GM12878 (cell line): ENCODE results near the gene PHF21B. TPM values are rescaled to one million over a fixed set of nuclear protein-coding genes. Genes with fewer than 3 reads are reported as not detected.
A peak's percentile ranks its signal among the peaks of the same experiment; 100 is the strongest.

Experiments
- ATAC-seq: fragments of 200-7000 bp; cut with Tn5 transposase; 3 replicates; pipeline ENCODE4 v1.9.1; 2020; ENCODE audit warnings: mild to moderate bottlenecking, moderate library complexity
- BruUV-seq: library from RNA; stranded (reverse); fragments of 400-500 nt; replicated peaks from 2 replicates; lab custom pipeline; 2021; lab: Mats Ljungman, UMichigan
- CTCF ChIA-PET: fragments of 300-600 bp; sonication (Branson Sonifier 250); formaldehyde crosslinking; extraction: SDS; loops from one replicate; lab custom pipeline; 2021; ENCODE audit warnings: inconsistent platforms; lab: Yijun Ruan, JAX
- POLR2A ChIA-PET: fragments of 350-600 bp; formaldehyde crosslinking; extraction: SDS; loops from one replicate; lab custom pipeline; 2021; ENCODE audit warnings: inconsistent platforms; lab: Charles Lee
- RAD21 ChIA-PET: fragments of 300-600 bp; sonication (Branson Sonifier 250); formaldehyde crosslinking; loops from one replicate; lab custom pipeline; 2023; ENCODE audit warnings: antibody characterized with exemption; ENCODE audit not compliant: unreplicated experiment; lab: Charles Lee
- SMC1A ChIA-PET: fragments of 300-600 bp; sonication (Branson Sonifier 250); formaldehyde crosslinking; loops from one replicate; lab custom pipeline; 2023; ENCODE audit not compliant: unreplicated experiment, uncharacterized antibody; lab: Charles Lee
- DNase-seq: peaks from one replicate; pipeline ENCODE4 v3.0.0-alpha.2; 2011; ENCODE audit warnings: low read depth, low spot score
- FAIRE-seq: peaks from 3 replicates; lab custom pipeline; 2011; peaks lifted over from hg19 to GRCh38; lab: Jason Lieb, UNC
- H2AFZ ChIP-seq: 2 replicates; pipeline ENCODE4 v1.6.0; 2011; ENCODE audit warnings: low read depth, low read length, control low read depth; ENCODE audit not compliant: control insufficient read depth
- H3K27ac ChIP-seq: 2 replicates; pipeline ENCODE4 v1.5.1; 2011; ENCODE audit warnings: control low read depth; ENCODE audit not compliant: control insufficient read depth, insufficient read depth
- H3K27me3 ChIP-seq, 2 experiments: replicated peaks in 1 of 2; 2 replicates each; pipeline versions ENCODE4 v1.6.0 to v1.6.1; 2011; ENCODE audit warnings: low read length in 1 of 2; ENCODE audit not compliant: control insufficient read depth in 2 of 2, insufficient read depth in 2 of 2
- H3K36me3 ChIP-seq, 2 experiments: 2 replicates each; pipeline ENCODE4 v1.5.1; 2011; ENCODE audit warnings: low read length in 1 of 2; ENCODE audit not compliant: control insufficient read depth in 2 of 2, insufficient read depth in 2 of 2
- H3K4me1 ChIP-seq: 2 replicates; pipeline ENCODE4 v1.6.1; 2011; ENCODE audit warnings: mild to moderate bottlenecking, low read length, moderate library complexity, mixed read lengths; ENCODE audit not compliant: control insufficient read depth, insufficient read depth
- H3K4me2 ChIP-seq: 2 replicates; pipeline ENCODE4 v1.6.0; 2011; ENCODE audit warnings: control low read depth; ENCODE audit not compliant: control insufficient read depth, insufficient read depth
- H3K4me3 ChIP-seq: fragments of 200-600 bp; sonication (generic); 2 replicates; pipeline ENCODE4 v1.5.1; 2016
- H3K79me2 ChIP-seq: 2 replicates; pipeline ENCODE4 v1.6.0; 2011; ENCODE audit warnings: low read length; ENCODE audit not compliant: control insufficient read depth, insufficient read depth
- H3K9ac ChIP-seq: 2 replicates; pipeline ENCODE4 v1.8.0; 2011; ENCODE audit warnings: low read length, control low read depth, mixed read lengths; ENCODE audit not compliant: control insufficient read depth, insufficient read depth
- H3K9me3 ChIP-seq: replicated peaks from 3 replicates; pipeline ENCODE4 v1.5.1; 2011; ENCODE audit warnings: mild to moderate bottlenecking, low read length; ENCODE audit not compliant: control insufficient read depth, insufficient read depth
- H4K20me1 ChIP-seq: 2 replicates; pipeline ENCODE4 v1.6.0; 2011; ENCODE audit not compliant: control insufficient read depth, insufficient read depth
- ATF7 ChIP-seq: fragments of 450-650 bp; IDR thresholded peaks from 2 replicates; pipeline ENCODE4 v1.6.1; 2016; ENCODE audit warnings: low read depth, mild to moderate bottlenecking
- CHD4 ChIP-seq: fragments of 200-600 bp; sonication (generic); IDR thresholded peaks from 2 replicates; pipeline ENCODE4 v1.6.1; 2016; ENCODE audit warnings: mild to moderate bottlenecking
- E2F4 ChIP-seq: IDR thresholded peaks from 2 replicates; pipeline ENCODE4 v1.6.1; 2012; ENCODE audit warnings: low read depth, low read length, improper control_type of control experiment
- IKZF1 ChIP-seq: fragments of 450-650 bp; conservative IDR thresholded peaks from 2 replicates; pipeline ENCODE4 v1.6.1; 2017; ENCODE audit warnings: antibody characterized with exemption, mild to moderate bottlenecking
- MEF2A ChIP-seq: IDR thresholded peaks from 2 replicates; pipeline ENCODE4 v1.6.1; 2011; ENCODE audit warnings: low read depth, mild to moderate bottlenecking, low read length, moderate library complexity; ENCODE audit not compliant: insufficient read depth
- PAX5 ChIP-seq: IDR thresholded peaks from 2 replicates; pipeline ENCODE4 v1.6.1; 2011; ENCODE audit warnings: low read depth, low read length, borderline replicate concordance
- POLR2A ChIP-seq: IDR thresholded peaks from 2 replicates; pipeline ENCODE4 v1.6.1; 2011; ENCODE audit warnings: low read depth, mild to moderate bottlenecking, low read length
- RUNX3 ChIP-seq: IDR thresholded peaks from 2 replicates; pipeline ENCODE4 v1.6.1; 2012; ENCODE audit warnings: low read length, inconsistent platforms
- SUZ12 ChIP-seq: fragments of 200-600 bp; sonication (generic); IDR thresholded peaks from one replicate; pipeline ENCODE4 v1.6.1; 2018; ENCODE audit warnings: antibody characterized with exemption, mild to moderate bottlenecking; ENCODE audit not compliant: unreplicated experiment
- WGBS: methylation state at CpG from one replicate; pipeline ENCODE4 v1.1.6; 2016; ENCODE audit warnings: low lambda C conversion rate; ENCODE audit not compliant: insufficient replicate concordance, insufficient coverage; ENCODE audit errors: missing lambda C conversion rate; 5-methylcytosine and 5-hydroxymethylcytosine counted together
- in situ Hi-C: fragments of 300-500 bp; cut with MboI; formaldehyde crosslinking; loops from 9 replicates; pipeline ENCODE4 v1.14.3; 2018; ENCODE audit warnings: mixed read lengths
- intact Hi-C: fragments of 100-400 bp; cut with micrococcal nuclease; formaldehyde crosslinking; loops from one replicate; pipeline ENCODE4 v1.14.2; 2022; ENCODE audit not compliant: unreplicated experiment
- polyA plus RNA-seq, 11 experiments: library from polyadenylated mRNA; depleted of rRNA in 4 of 11; unstranded in 6 of 11; stranded (reverse) in 5 of 11; fragments of >200 nt; fragmentation: Nextera tagmentation in 4 of 11; fragmentation: Illumina TruSeq in 1 of 11; extraction: Ambion mirVana in 4 of 11; extraction: Trizol in 1 of 11; gene quantifications; 1 replicate in 1 of 11; 2 replicates in 10 of 11; pipeline versions ENCODE4 v1.2.1 to v1.2.3, GENCODE V29; 2011 to 2016; ENCODE audit warnings: inconsistent platforms in 2 of 11, missing spikeins in 2 of 11, low read depth in 1 of 11
- total RNA-seq, 4 experiments: library from RNA; depleted of rRNA in 3 of 4; stranded (reverse); fragments of >200 nt in 3 of 4; fragmentation: Illumina TruSeq in 1 of 4; extraction: Trizol in 1 of 4; gene quantifications; 2 replicates each; pipeline versions ENCODE4 v1.2.1 to v1.2.3, GENCODE V29; 2013 to 2021
- TF ChIP-seq, protein P1 (sequence below): IDR thresholded peaks from 2 replicates; pipeline ENCODE4 v1.6.1; 2012; ENCODE audit warnings: improper control_type of control experiment, low read depth, low read length; ENCODE audit not compliant: insufficient replicate concordance

Gene PHF21B
- total and polyA plus RNA-seq, 10 of the 15 experiments (the other 5 are each of a cell fraction or from before 2014, with no cell fraction given), result 0.03 to 0.35 TPM; not detected in 8

DNA sequence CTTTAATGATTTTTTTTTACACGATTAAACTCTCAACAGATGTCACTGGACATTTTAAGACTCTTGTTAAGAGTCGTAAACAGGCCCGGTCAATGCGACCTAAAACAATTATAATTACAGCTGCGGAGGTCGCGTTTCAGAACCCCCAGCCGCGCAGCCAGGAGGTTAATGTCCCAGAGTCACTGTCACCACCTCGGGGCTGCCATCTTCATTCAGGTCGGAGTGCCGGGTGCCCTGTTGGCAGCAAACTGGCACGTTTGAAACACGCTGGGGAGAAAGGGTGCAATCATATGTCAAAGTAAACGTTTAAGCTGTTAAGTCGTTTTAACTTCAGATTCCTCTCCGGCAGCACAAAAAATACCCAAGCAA, 711 bp upstream of the PHF21B start:
- CTCF ChIA-PET, result no interaction called here
- no peak overlapping the region for H3K9ac ChIP-seq
- RAD21 ChIA-PET, result no interaction called here
- H2AFZ ChIP-seq, result no peak overlapping the region
- SMC1A ChIA-PET, result no interaction called here
- ATAC-seq, result no peak
- intact Hi-C loops (no loop called here), in situ Hi-C loops (no loop called here)
- 24% methylated on average over 17 of the region's 17 CpGs for WGBS
- no peaks in the 10 kb centered on the region for H4K20me1 ChIP-seq
- BruUV-seq, result no TSS peak
- no peaks in the 10 kb centered on the region for H3K36me3 ChIP-seq
- no peaks in the 10 kb centered on the region for H3K79me2 ChIP-seq
- H3K4me2 ChIP-seq, result no peak overlapping the region
- DNase-seq, result no peak
- POLR2A ChIA-PET, result no interaction called here
- H3K27me3 ChIP-seq, result peaks cover 0 to 1% of the 10 kb centered on the region in 2 experiments
- no peak for FAIRE-seq
- peak overlapping the region; percentile 53; the same call in 1 of the 2 replicates for H3K4me3 ChIP-seq
- no peak overlapping the region for H3K27ac ChIP-seq
- no peaks in the 10 kb centered on the region for H3K4me1 ChIP-seq
- TF ChIP-seq ATF7, result no peak
- no peak for TF ChIP-seq PAX5
- TF ChIP-seq MEF2A, result no peak
- TF ChIP-seq POLR2A, result no peak
- H3K9me3 ChIP-seq, result no peaks in the 10 kb centered on the region

- no TSS peak for BruUV-seq
- ChIA-PET CTCF (no interaction called here), POLR2A (no interaction called here), RAD21 (no interaction called here), SMC1A (no interaction called here)
- no peak overlapping the region for H3K4me3 ChIP-seq
- no peak overlapping the region for H3K9ac ChIP-seq
- intact Hi-C loops (no loop called here), in situ Hi-C loops (no loop called here)
- H4K20me1 ChIP-seq, result no peaks in the 10 kb centered on the region
- no peaks in the 10 kb centered on the region for H3K79me2 ChIP-seq
- H3K4me1 ChIP-seq, result no peaks in the 10 kb centered on the region
- H3K4me2 ChIP-seq, result no peak overlapping the region
- no peak for FAIRE-seq
- H2AFZ ChIP-seq, result no peak overlapping the region
- no peak for DNase-seq
- H3K27ac ChIP-seq, result no peak overlapping the region
- H3K27me3 ChIP-seq, result peaks cover 0 to 1% of the 10 kb centered on the region in 2 experiments
- H3K9me3 ChIP-seq, result no peaks in the 10 kb centered on the region
- no peaks in the 10 kb centered on the region for H3K36me3 ChIP-seq
- ATAC-seq, result no peak
- 19% methylated on average over 58 of the region's 90 CpGs for WGBS
- TF ChIP-seq IKZF1 (no peak), RUNX3 (no peak), CHD4 (no peak), E2F4 (no peak), SUZ12 (no peak)
- TF ChIP-seq, protein P1, sequence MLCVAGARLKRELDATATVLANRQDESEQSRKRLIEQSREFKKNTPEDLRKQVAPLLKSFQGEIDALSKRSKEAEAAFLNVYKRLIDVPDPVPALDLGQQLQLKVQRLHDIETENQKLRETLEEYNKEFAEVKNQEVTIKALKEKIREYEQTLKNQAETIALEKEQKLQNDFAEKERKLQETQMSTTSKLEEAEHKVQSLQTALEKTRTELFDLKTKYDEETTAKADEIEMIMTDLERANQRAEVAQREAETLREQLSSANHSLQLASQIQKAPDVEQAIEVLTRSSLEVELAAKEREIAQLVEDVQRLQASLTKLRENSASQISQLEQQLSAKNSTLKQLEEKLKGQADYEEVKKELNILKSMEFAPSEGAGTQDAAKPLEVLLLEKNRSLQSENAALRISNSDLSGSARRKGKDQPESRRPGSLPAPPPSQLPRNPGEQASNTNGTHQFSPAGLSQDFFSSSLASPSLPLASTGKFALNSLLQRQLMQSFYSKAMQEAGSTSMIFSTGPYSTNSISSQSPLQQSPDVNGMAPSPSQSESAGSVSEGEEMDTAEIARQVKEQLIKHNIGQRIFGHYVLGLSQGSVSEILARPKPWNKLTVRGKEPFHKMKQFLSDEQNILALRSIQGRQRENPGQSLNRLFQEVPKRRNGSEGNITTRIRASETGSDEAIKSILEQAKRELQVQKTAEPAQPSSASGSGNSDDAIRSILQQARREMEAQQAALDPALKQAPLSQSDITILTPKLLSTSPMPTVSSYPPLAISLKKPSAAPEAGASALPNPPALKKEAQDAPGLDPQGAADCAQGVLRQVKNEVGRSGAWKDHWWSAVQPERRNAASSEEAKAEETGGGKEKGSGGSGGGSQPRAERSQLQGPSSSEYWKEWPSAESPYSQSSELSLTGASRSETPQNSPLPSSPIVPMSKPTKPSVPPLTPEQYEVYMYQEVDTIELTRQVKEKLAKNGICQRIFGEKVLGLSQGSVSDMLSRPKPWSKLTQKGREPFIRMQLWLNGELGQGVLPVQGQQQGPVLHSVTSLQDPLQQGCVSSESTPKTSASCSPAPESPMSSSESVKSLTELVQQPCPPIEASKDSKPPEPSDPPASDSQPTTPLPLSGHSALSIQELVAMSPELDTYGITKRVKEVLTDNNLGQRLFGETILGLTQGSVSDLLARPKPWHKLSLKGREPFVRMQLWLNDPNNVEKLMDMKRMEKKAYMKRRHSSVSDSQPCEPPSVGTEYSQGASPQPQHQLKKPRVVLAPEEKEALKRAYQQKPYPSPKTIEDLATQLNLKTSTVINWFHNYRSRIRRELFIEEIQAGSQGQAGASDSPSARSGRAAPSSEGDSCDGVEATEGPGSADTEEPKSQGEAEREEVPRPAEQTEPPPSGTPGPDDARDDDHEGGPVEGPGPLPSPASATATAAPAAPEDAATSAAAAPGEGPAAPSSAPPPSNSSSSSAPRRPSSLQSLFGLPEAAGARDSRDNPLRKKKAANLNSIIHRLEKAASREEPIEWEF, result no peak
Measured at GRCh38 chr22:45008751-45009605, 827 bp downstream of the PHF21B start.
